Activated T-helper 1 cell treated with Interleukin-2 at 50 U/mL for 16 hours (primary cell): ENCODE measurements around the gene GANAB.
"Not testable (repeated sequence)": the region's sequence is repeated elsewhere in the genome, so short reads cannot be mapped to it uniquely, and the experiment has no call there.

Experiments used
- DNase-seq: peaks from one replicate; pipeline ENCODE4 v3.0.0-alpha.2; 2020; ENCODE audit warnings: low read depth

Gene GANAB

GRCh38 chr11:62600367-62601121, 45.9 kb downstream of the GANAB start:
- DNase-seq, result peak; percentile 13

- DNase-seq, result no peak
Observed at GRCh38 chr11:62599901-62600300, 46.5 kb downstream of the GANAB start.

- peak; percentile 93 for DNase-seq
Observed at GRCh38 chr11:62599069-62599696, 47.2 kb downstream of the GANAB start.

DNA sequence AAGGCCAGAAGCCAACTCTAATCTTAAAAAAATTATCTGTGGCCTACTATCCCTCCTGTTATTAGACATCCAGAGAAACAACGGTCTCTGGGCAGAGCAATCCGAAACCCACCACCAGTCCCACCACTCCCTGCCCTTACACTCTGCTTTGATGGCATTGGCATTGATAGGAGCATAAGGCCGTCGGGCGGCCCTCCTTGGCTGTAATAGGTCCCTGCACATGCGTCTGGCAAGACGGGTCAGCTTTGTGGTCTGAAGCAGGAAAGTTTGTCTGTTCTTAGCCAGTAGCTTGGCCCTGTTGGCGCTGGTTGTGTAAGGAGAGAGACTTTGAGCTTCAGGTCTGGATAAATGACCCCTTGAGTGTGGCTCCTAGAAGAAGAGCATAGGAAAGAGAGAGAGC, 51.3 kb downstream of the GANAB start:
- DNase-seq, result no peak

- DNase-seq, result peak; percentile 54
Observed at GRCh38 chr11:62593434-62594044, 52.9 kb downstream of the GANAB start.

- DNase-seq, result no peak
Observed at GRCh38 chr11:62592989-62593421, 53.4 kb downstream of the GANAB start.

DNA sequence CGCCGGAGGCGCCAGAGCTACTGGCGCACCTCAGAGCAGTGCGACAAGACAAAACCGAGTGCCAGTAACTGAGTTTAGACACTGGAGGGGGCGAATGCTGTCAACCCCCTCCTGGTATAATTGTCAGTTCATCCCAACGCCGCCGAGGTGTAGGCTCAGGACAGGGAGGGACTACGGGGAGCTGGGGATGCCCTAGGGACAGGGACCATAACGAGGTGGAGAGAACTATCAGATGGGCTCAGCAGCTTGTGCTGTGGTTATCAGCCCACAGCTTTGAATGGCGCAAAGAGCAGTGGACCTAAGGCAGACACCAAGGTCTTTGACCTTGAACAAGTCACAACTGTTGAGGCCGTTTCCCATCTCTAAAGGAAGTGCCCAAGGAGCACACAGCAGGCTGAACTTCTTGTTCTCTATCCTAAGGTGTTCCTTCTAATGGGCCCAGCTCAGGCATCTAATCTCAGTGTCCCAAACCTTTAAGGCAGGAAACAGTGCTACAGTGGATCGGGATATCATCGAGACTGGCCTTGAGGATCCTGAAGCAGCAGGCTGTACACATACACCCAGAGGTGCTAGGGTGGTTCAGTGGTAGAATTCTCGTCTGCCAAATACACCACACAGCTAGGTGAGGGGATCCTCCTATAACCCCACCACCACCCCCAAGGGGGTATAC, 54.1 kb downstream of the GANAB start:
- DNase-seq, result no peak

GRCh38 chr11:62591448-62592145, 54.8 kb downstream of the GANAB start, which contains the start of gene TUT1:
Gene TUT1 (minus strand): TSS chr11:62591523. CDS start chr11:62591485, 38 bp downstream.
- DNase-seq, result peak; percentile 92

DNA sequence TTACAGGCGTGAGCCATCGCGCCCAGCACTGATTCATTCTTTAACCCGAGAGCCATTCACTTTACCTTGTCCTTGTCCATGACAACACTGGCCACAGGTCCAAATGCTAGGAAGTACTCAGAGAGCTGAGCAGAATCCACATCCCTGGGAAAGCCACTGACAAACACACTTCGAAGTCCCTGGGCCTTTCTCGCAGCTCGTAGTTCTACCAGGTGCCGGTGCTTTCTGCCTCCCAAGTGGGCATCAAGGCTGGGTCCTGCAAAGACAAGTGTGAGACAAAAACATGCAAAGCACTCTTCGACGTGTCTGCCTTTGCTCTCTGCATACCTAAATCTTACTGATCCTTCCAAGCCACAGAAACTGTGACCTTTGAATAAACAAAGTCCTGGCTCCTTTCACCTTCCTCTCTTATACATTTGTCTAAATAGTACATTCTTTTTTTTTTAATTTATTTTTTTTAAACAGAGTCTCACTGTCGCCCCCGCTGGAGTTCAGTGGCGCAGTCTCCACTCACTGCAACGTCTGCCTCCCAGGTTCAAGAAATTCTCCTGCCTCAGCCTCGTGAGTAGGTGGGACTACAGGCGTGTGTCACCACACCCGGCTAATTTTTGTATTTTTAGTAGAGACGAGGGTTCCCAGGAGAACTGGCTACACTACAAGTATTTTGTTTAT, 57.3 kb downstream of the GANAB start:
- no peak for DNase-seq

DNA sequence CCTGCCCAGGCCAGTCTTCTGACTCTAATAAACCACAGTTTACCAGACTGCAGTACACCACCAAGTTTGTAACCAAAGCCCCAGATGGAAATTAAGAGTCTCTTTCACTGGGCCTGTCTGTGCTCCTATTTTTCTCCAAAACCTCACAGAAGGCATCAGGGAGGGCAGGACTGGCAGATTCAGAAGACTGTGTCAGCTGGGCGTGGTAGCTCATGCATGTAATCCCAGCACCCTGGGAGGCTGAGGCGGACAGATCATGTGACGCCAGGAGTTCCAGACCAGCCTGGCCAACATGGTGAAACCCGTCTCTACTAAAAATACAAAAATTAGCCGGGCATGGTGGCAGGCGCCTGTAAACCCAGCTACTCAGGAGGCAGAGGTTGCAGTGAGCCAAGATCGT, 61.1 kb downstream of the GANAB start:
- DNase-seq, result not testable (repeated sequence)

GRCh38 chr11:62581735-62582134, 64.7 kb downstream of the GANAB start:
- DNase-seq, result not testable (repeated sequence)

DNA sequence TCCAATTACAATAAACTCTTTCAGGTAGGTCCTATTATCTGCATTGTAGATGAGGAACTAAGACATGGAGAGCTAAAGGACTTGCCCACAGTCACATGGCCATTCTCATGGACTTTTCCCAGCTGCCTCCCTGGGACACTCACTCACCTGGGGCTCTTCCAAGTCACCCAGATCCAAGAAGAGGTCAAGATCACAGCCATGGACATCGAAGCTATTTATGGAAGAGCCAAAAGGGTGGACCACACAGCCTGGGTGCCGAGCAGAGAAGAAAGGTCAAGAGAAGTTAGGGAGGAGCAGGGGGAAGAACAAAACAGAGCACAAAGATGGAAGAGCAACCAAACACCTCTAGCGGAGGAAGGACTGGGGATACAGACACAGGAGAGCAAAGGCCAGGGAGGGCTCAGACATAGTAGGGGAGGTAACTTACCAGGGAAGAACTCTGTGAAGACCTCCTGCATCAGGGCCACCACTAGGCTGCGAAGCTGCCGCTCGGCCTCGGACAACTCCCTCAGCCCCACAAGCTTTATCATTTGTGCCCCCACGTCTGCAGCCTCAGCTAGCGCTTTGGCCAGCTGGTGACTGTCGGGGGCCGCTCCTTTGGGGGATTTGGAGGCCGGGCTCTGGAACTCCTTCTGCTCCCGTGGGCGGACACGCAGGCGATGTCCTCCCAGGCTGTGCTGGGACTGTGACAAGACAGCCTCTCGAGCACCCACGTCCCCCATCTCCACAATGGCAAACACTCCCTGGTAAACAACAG, 65.3 kb downstream of the GANAB start:
- DNase-seq, result no peak

GRCh38 chr11:62579252-62579651, 67.2 kb downstream of the GANAB start:
- DNase-seq, result no peak

DNA sequence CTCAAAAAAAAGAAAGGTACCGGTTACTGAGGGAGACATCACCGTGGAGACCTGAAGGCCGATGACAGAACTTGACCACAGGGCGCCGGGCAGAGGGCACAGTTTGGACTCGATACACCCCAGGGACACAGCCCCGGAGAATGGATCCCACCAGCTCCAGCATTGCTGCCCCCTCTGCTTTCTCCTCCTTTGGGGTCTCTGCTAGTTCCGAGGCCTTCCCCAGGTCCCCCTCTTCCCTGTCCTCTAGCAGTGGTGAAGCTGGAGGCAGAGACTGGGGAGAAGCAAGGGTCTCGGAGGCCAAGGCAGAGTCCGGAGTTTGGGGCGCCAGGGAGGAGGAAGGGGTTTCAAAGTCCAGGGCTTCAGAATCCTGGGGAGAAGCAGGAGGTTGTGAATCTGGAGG, 67.9 kb downstream of the GANAB start:
- DNase-seq, result no peak

DNA sequence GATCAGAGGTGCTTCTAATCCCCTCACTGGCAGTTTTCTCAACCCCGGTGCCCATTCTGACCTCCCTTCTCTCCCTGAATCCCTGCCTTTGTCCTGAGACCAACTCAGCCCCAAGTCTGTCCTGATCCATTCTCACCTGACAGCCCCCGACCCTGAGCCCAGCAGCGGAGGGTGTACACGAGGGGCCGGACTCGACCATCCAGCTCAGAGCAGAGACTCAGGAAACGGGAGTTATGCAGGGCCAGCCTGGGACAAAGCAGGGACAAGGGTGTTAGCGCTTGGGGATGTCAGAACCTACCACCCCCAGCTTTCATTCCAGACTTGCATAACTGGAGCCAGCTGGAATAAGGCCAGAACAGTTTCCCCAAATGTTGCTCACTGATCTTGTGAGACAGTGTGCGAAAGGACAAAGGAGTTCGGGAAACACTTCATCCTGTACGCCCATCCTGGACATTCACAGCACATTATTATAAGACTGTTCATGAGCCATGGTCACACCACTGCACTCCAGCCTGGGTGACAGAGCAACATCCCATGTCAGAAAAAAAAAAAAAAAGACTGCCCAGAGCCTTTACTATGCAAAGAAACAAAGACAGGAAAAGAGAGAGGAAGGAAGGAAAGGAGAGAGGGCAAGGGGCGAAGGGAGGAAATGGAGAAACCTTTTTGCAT, 69.2 kb downstream of the GANAB start:
- no peak for DNase-seq

- no peak for DNase-seq
Observed at GRCh38 chr11:62575837-62576236, 70.6 kb downstream of the GANAB start.

DNA sequence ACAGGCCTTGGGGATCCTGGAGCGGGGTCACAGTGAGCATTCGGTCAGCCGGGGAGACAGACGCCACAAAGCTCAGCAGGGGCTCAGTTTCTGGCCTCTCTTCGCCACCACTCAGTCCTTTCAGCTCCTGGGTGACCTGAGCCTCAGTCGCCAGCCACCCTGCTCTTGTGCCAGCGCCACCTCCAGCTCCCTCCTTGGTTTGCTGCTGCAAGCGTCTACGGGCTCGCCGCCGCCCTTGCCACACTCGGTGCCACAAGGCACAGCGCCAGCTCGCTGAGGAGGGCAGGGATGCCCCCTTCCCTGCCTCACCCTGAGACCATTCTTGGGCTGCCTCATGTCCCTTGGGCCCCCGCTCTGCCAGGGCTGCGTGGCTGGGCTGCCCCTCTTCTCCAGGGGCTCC, 71.3 kb downstream of the GANAB start:
- DNase-seq, result no peak
